Measurements from ENCODE around the gene KLC1.
"Not testable (repeated sequence)": the region's sequence is repeated elsewhere in the genome, so short reads cannot be mapped to it uniquely, and the experiment has no call there.

KLC1 gene

GRCh38 chr14:103638594-103638993 lies 9.6 kb downstream of the KLC1 start:
- H3K4me1 ChIP-seq (ENCODE audit: control insufficient read depth, insufficient read depth, low read length), result no peaks in the 10 kb centered on the region; the same call in 1 of the 2 replicates
- DNase-seq (ENCODE audit: low read depth, low spot score), result no peak
- H3K9me3 ChIP-seq (ENCODE audit: control insufficient read depth, insufficient read depth, low read length), result no peaks in the 10 kb centered on the region; the same call in 1 of the 2 replicates
- no peak overlapping the region for H3K4me3 ChIP-seq (ENCODE audit: low read length)
- no CpG with 5 or more reads among the region's 3 CpGs for WGBS (ENCODE audit: insufficient coverage, insufficient read length)
- no peaks in the 10 kb centered on the region for H3K27me3 ChIP-seq (ENCODE audit: control insufficient read depth, insufficient read depth, low read length)
- no peaks in the 10 kb centered on the region for H3K36me3 ChIP-seq (ENCODE audit: control insufficient read depth, insufficient read depth, low read length)
- no peak overlapping the region for H3K27ac ChIP-seq (ENCODE audit: low read length)

- H3K27me3 ChIP-seq (ENCODE audit: control insufficient read depth, insufficient read depth, low read length), result no peaks in the 10 kb centered on the region
- no peaks in the 10 kb centered on the region; the same call in 1 of the 2 replicates for H3K4me1 ChIP-seq (ENCODE audit: control insufficient read depth, insufficient read depth, low read length)
- whole genome bisulfite sequencing (ENCODE audit: insufficient coverage, insufficient read length), result no CpG with 5 or more reads among the region's 4 CpGs
- H3K4me3 ChIP-seq (ENCODE audit: low read length), result no peak overlapping the region
- H3K27ac ChIP-seq (ENCODE audit: low read length), result no peak overlapping the region
- no peaks in the 10 kb centered on the region; the same call in 1 of the 2 replicates for H3K9me3 ChIP-seq (ENCODE audit: control insufficient read depth, insufficient read depth, low read length)
- DNase-seq (ENCODE audit: low read depth, low spot score), result no peak
- H3K36me3 ChIP-seq (ENCODE audit: control insufficient read depth, insufficient read depth, low read length), result no peaks in the 10 kb centered on the region
Measured at GRCh38 chr14:103641161-103641560, 12.2 kb downstream of the KLC1 start.

DNA sequence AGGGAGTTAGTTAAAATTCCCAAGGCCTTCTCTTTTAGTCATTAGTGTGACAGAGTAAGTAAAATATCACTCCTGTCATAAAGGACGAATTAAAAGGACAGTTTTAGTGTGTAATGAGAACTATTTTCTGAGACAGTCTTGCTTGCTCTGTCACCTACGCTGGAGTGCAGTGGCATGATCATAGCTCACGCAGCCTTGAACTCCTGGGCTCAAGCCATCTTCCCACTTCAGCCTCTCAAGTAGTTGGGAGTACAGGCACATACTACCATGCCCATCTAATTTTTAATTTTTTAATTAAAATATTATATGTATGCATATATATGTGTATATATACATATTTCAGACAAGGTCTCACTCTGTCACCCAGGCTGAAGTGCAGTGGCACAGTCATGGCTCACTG lies 17.2 kb downstream of the KLC1 start:
- Histone ChIP-seq H3K4me1 (ENCODE audit: control insufficient read depth, insufficient read depth, low read length) (no peaks in the 10 kb centered on the region; the same call in 1 of the 2 replicates), H3K27me3 (ENCODE audit: control insufficient read depth, insufficient read depth, low read length) (no peaks in the 10 kb centered on the region), H3K4me3 (ENCODE audit: low read length) (no peak overlapping the region), H3K36me3 (ENCODE audit: control insufficient read depth, insufficient read depth, low read length) (no peaks in the 10 kb centered on the region), H3K27ac (ENCODE audit: low read length) (no peak overlapping the region), H3K9me3 (ENCODE audit: control insufficient read depth, insufficient read depth, low read length) (no peaks in the 10 kb centered on the region)
- no CpG with 5 or more reads among the region's 3 CpGs for WGBS (ENCODE audit: insufficient coverage, insufficient read length)
- no peak for DNase-seq (ENCODE audit: low read depth, low spot score)

DNA sequence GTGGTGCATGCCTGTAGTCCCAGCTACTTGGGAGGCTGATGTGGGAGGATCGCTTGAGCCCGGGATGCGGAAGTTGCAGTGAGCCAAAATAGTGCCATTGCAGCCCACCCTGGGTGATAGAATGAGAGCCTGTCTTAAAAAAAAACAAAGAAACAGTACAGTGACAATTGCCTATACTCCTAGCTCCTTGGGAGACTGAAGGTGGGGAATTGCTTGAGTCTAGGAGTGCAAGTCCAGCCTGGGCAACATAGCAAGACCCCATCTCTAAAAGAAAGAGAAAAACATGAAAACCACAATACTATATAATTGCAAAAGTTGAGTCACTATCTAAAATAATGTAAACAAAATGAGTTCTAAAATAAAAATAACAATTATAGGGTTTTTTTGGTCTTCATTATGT lies 20.0 kb downstream of the KLC1 start:
- no peaks in the 10 kb centered on the region for H3K27me3 ChIP-seq (ENCODE audit: control insufficient read depth, insufficient read depth, low read length)
- no peaks in the 10 kb centered on the region for H3K9me3 ChIP-seq (ENCODE audit: control insufficient read depth, insufficient read depth, low read length)
- H3K36me3 ChIP-seq (ENCODE audit: control insufficient read depth, insufficient read depth, low read length), result 0 out of 2 replicates have a peak, but pooled peaks cover 4% of the 10 kb centered on the region
- no peaks in the 10 kb centered on the region for H3K4me1 ChIP-seq (ENCODE audit: control insufficient read depth, insufficient read depth, low read length)
- no peak overlapping the region for H3K27ac ChIP-seq (ENCODE audit: low read length)
- no peak overlapping the region for H3K4me3 ChIP-seq (ENCODE audit: low read length)
- no peak for DNase-seq (ENCODE audit: low read depth, low spot score)
- no CpG with 5 or more reads among the region's 3 CpGs for WGBS (ENCODE audit: insufficient coverage, insufficient read length)

DNA sequence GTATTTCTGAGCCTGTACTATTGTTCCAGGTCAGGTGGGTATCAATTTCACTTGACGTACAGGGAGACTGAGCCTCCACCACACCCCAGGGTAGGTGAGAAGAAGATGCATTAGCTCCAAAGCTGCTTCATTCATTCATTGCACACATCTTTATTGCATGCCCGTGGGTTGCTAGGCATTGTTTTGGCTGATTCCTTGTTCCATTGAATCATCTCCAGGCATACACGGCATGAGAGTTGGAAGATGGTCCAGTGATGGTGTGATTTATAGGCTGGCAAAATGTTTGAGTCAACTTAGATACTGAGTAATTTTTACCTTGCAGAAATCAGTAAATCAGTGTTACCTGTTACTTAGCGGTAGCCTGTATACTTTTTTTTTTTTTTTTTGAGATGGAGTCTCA lies 21.2 kb downstream of the KLC1 start:
- Histone ChIP-seq H3K4me1 (ENCODE audit: control insufficient read depth, insufficient read depth, low read length) (no peaks in the 10 kb centered on the region), H3K4me3 (ENCODE audit: low read length) (no peak overlapping the region), H3K27me3 (ENCODE audit: control insufficient read depth, insufficient read depth, low read length) (no peaks in the 10 kb centered on the region), H3K36me3 (ENCODE audit: control insufficient read depth, insufficient read depth, low read length) (peaks cover 8% of the 10 kb centered on the region; the same call in 1 of the 2 replicates), H3K9me3 (ENCODE audit: control insufficient read depth, insufficient read depth, low read length) (no peaks in the 10 kb centered on the region), H3K27ac (ENCODE audit: low read length) (no peak overlapping the region)
- DNase-seq (ENCODE audit: low read depth, low spot score), result no peak
- WGBS (ENCODE audit: insufficient coverage, insufficient read length), result no CpG with 5 or more reads among the region's 4 CpGs

- Histone ChIP-seq H3K4me1 (ENCODE audit: control insufficient read depth, insufficient read depth, low read length) (no peaks in the 10 kb centered on the region), H3K9me3 (ENCODE audit: control insufficient read depth, insufficient read depth, low read length) (no peaks in the 10 kb centered on the region), H3K4me3 (ENCODE audit: low read length) (no peak overlapping the region), H3K27ac (ENCODE audit: low read length) (no peak overlapping the region), H3K27me3 (ENCODE audit: control insufficient read depth, insufficient read depth, low read length) (no peaks in the 10 kb centered on the region), H3K36me3 (ENCODE audit: control insufficient read depth, insufficient read depth, low read length) (peaks cover 11% of the 10 kb centered on the region; the same call in 1 of the 2 replicates)
- WGBS (ENCODE audit: insufficient coverage, insufficient read length), result no CpG with 5 or more reads among the region's 7 CpGs
- no peak for DNase-seq (ENCODE audit: low read depth, low spot score)
Measured at GRCh38 chr14:103651585-103651984, 22.6 kb downstream of the KLC1 start.

- no peaks in the 10 kb centered on the region for H3K27me3 ChIP-seq (ENCODE audit: control insufficient read depth, insufficient read depth, low read length)
- H3K4me1 ChIP-seq (ENCODE audit: control insufficient read depth, insufficient read depth, low read length), result no peaks in the 10 kb centered on the region
- WGBS (ENCODE audit: insufficient coverage, insufficient read length), result no CpG with 5 or more reads among the region's 3 CpGs
- no peak overlapping the region for H3K4me3 ChIP-seq (ENCODE audit: low read length)
- H3K36me3 ChIP-seq (ENCODE audit: control insufficient read depth, insufficient read depth, low read length), result peaks cover 18% of the 10 kb centered on the region
- DNase-seq (ENCODE audit: low read depth, low spot score), result no peak
- H3K9me3 ChIP-seq (ENCODE audit: control insufficient read depth, insufficient read depth, low read length), result no peaks in the 10 kb centered on the region
- no peak overlapping the region for H3K27ac ChIP-seq (ENCODE audit: low read length)
Measured at GRCh38 chr14:103652806-103653205, 23.8 kb downstream of the KLC1 start.

DNA sequence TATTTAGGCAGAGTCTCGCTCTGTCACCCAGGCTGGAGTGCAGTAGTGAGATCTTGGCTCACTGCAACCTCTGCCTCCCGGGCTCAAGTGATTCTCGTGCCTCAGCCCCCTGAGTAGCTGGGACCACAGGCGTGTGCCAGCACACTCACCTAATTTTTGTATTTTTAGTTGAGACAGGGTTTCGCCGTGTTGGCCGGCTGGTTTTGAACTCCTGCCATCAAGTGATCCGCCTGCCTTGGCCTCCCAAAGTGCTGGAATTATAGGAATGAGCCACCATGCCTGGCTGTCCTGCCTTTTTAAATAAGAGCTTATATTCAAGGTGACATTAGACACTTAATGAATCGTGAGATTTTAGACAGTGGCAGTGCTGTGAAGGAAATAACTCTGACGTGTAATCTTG lies 24.3 kb downstream of the KLC1 start:
- peaks cover 20% of the 10 kb centered on the region for H3K36me3 ChIP-seq (ENCODE audit: control insufficient read depth, insufficient read depth, low read length)
- WGBS (ENCODE audit: insufficient coverage, insufficient read length), result no CpG with 5 or more reads among the region's 10 CpGs

GRCh38 chr14:103653805-103654204 lies 24.8 kb downstream of the KLC1 start:
- no peaks in the 10 kb centered on the region for H3K9me3 ChIP-seq (ENCODE audit: control insufficient read depth, insufficient read depth, low read length)
- H3K27me3 ChIP-seq (ENCODE audit: control insufficient read depth, insufficient read depth, low read length), result no peaks in the 10 kb centered on the region
- H3K27ac ChIP-seq (ENCODE audit: low read length), result no peak overlapping the region
- peaks cover 20% of the 10 kb centered on the region for H3K36me3 ChIP-seq (ENCODE audit: control insufficient read depth, insufficient read depth, low read length)
- H3K4me1 ChIP-seq (ENCODE audit: control insufficient read depth, insufficient read depth, low read length), result no peaks in the 10 kb centered on the region
- WGBS (ENCODE audit: insufficient coverage, insufficient read length), result no CpG with 5 or more reads among the region's 4 CpGs
- DNase-seq (ENCODE audit: low read depth, low spot score), result no peak
- H3K4me3 ChIP-seq (ENCODE audit: low read length), result no peak overlapping the region

More for the DNA sequence above, 24.3 kb downstream of the KLC1 start:
- not testable (repeated sequence) for H3K4me3 ChIP-seq (ENCODE audit: low read length); DNase-seq (ENCODE audit: low read depth, low spot score); H3K4me1 ChIP-seq (ENCODE audit: control insufficient read depth, insufficient read depth, low read length); H3K27me3 ChIP-seq (ENCODE audit: control insufficient read depth, insufficient read depth, low read length); H3K9me3 ChIP-seq (ENCODE audit: control insufficient read depth, insufficient read depth, low read length); H3K27ac ChIP-seq (ENCODE audit: low read length)

GRCh38 chr14:103654619-103655018 lies 25.6 kb downstream of the KLC1 start:
- H3K9me3 ChIP-seq (ENCODE audit: control insufficient read depth, insufficient read depth, low read length), result no peaks in the 10 kb centered on the region
- H3K4me3 ChIP-seq (ENCODE audit: low read length), result no peak overlapping the region
- H3K36me3 ChIP-seq (ENCODE audit: control insufficient read depth, insufficient read depth, low read length), result peaks cover 24% of the 10 kb centered on the region
- no peak for DNase-seq (ENCODE audit: low read depth, low spot score)
- H3K27ac ChIP-seq (ENCODE audit: low read length), result no peak overlapping the region
- no CpG with 5 or more reads among the region's 6 CpGs for WGBS (ENCODE audit: insufficient coverage, insufficient read length)
- no peaks in the 10 kb centered on the region for H3K27me3 ChIP-seq (ENCODE audit: control insufficient read depth, insufficient read depth, low read length)
- H3K4me1 ChIP-seq (ENCODE audit: control insufficient read depth, insufficient read depth, low read length), result no peaks in the 10 kb centered on the region

- no peak overlapping the region for H3K4me3 ChIP-seq (ENCODE audit: low read length)
- H3K9me3 ChIP-seq (ENCODE audit: control insufficient read depth, insufficient read depth, low read length), result no peaks in the 10 kb centered on the region
- no peak overlapping the region for H3K27ac ChIP-seq (ENCODE audit: low read length)
- H3K27me3 ChIP-seq (ENCODE audit: control insufficient read depth, insufficient read depth, low read length), result no peaks in the 10 kb centered on the region
- no peaks in the 10 kb centered on the region for H3K4me1 ChIP-seq (ENCODE audit: control insufficient read depth, insufficient read depth, low read length)
- no peak for DNase-seq (ENCODE audit: low read depth, low spot score)
- peaks cover 29% of the 10 kb centered on the region for H3K36me3 ChIP-seq (ENCODE audit: control insufficient read depth, insufficient read depth, low read length)
- no CpG with 5 or more reads among the region's 4 CpGs for WGBS (ENCODE audit: insufficient coverage, insufficient read length)
Measured at GRCh38 chr14:103656031-103656755, 27.2 kb downstream of the KLC1 start.

Measured in iPS DF 6.9 (cell line).